Measurements from ENCODE around the gene RRP1. TPM values are rescaled to one million over a fixed set of nuclear protein-coding genes. Genes with fewer than 3 reads are reported as not detected.

The RRP1 gene
- polyA plus RNA-seq, 4 donors, result 27.1 to 34.6 (median 33.7) TPM

Other genes with a start within 250 kb of the RRP1 start
- 1 to 10 TPM; 1.7 to 2.0 (median 2.0) TPM for gene HSF2BP, start 130.1 kb upstream of the RRP1 start, polyA plus RNA-seq (ENCODE audit: insufficient read length in 4 of 4)
- 10 to 100 TPM; 28.0 to 32.7 (median 30.0) TPM for gene RRP1B, start 130.0 kb upstream of the RRP1 start, polyA plus RNA-seq (ENCODE audit: insufficient read length in 4 of 4)
- gene PDXK, start 70.4 kb upstream of the RRP1 start, polyA plus RNA-seq (ENCODE audit: insufficient read length in 4 of 4), result 10 to 100 TPM; 66.1 to 95.8 (median 78.7) TPM
- 10 to 100 TPM; 40.5 to 64.9 (median 46.9) TPM for gene CSTB, start 13.3 kb upstream of the RRP1 start, polyA plus RNA-seq (ENCODE audit: insufficient read length in 4 of 4)
- 10 to 100 TPM; 52.1 to 73.5 (median 61.4) TPM for gene AGPAT3, start 75.6 kb downstream of the RRP1 start, polyA plus RNA-seq (ENCODE audit: insufficient read length in 4 of 4)
- 10 to 100 TPM; 29.7 to 48.8 (median 39.9) TPM for gene TRAPPC10, start 222.7 kb downstream of the RRP1 start, polyA plus RNA-seq (ENCODE audit: insufficient read length in 4 of 4)